K562 (cell line): ENCODE measurements around the gene ANKRD13C. TPM values are rescaled to one million over a fixed set of nuclear protein-coding genes. Genes with fewer than 3 reads are reported as not detected.

Source experiments
- ATF7 ChIP-seq: fragments of 450-650 bp; IDR thresholded peaks from 2 replicates; pipeline ENCODE4 v1.7.1; 2014; ENCODE audit warnings: mild to moderate bottlenecking, moderate library complexity
- BRCA1 ChIP-seq, 2 experiments: fragments of 450-650 bp in 1 of 2; sonication (generic) in 1 of 2; formaldehyde crosslinking in 1 of 2; IDR thresholded peaks; 2 replicates each; pipeline versions ENCODE4 v1.5.0 to v1.6.1; 2017 to 2020; ENCODE audit warnings: mild to moderate bottlenecking in 1 of 2, missing genetic modification reagents in 1 of 2
- DLX4 ChIP-seq: fragments of 250-450 bp; sonication (Bioruptor Pico); IDR thresholded peaks from 2 replicates; pipeline ENCODE4 v1.6.1; 2021; ENCODE audit warnings: mild to moderate bottlenecking
- ELK1 ChIP-seq: sonication (generic); formaldehyde crosslinking; IDR thresholded peaks from 2 replicates; pipeline ENCODE4 v1.8.1; 2022; ENCODE audit warnings: missing genetic modification reagents
- ETV1 ChIP-seq: fragments of 450-650 bp; conservative IDR thresholded peaks from 2 replicates; pipeline ENCODE4 v1.6.1; 2016; ENCODE audit warnings: missing genetic modification characterization, control low read depth, low read depth, missing compliant biosample characterization
- HDGF ChIP-seq: fragments of 450-650 bp; IDR thresholded peaks from 2 replicates; pipeline ENCODE4 v1.6.1; 2016
- MCM2 ChIP-seq: fragments of 450-650 bp; IDR thresholded peaks from 2 replicates; pipeline ENCODE4 v1.6.1; 2017; ENCODE audit warnings: low read depth, mild to moderate bottlenecking
- MIER1 ChIP-seq: fragments of 450-650 bp; IDR thresholded peaks from 2 replicates; pipeline ENCODE4 v1.6.1; 2016; ENCODE audit warnings: antibody characterized with exemption, mild to moderate bottlenecking, low read depth
- NFYB ChIP-seq: IDR thresholded peaks from 2 replicates; pipeline ENCODE4 v1.6.1; 2011; ENCODE audit warnings: mild to moderate bottlenecking, moderate library complexity; ENCODE audit not compliant: insufficient read length; ENCODE audit errors: extremely low read depth
- NR2C2 ChIP-seq, 2 experiments: fragments of 200-800 bp in 1 of 2; sonication (Bioruptor generic) in 1 of 2; sonication (generic) in 1 of 2; formaldehyde crosslinking in 1 of 2; IDR thresholded peaks; 2 replicates each; pipeline versions ENCODE4 v1.6.1 to v1.8.0; 2016 to 2022; ENCODE audit warnings: mild to moderate bottlenecking in 1 of 2, missing compliant biosample characterization in 1 of 2, missing genetic modification characterization in 1 of 2, missing genetic modification reagents in 1 of 2
- PTTG1 ChIP-seq: fragments of 450-650 bp; IDR thresholded peaks from 2 replicates; pipeline ENCODE4 v1.6.1; 2016; ENCODE audit warnings: low read depth, mild to moderate bottlenecking, missing genetic modification characterization, missing compliant biosample characterization
- PYGO2 ChIP-seq: fragments of 450-650 bp; IDR thresholded peaks from 2 replicates; pipeline ENCODE4 v1.6.1; 2016; ENCODE audit warnings: mild to moderate bottlenecking, missing genetic modification characterization, moderate library complexity, missing compliant biosample characterization
- SIRT6 ChIP-seq: IDR thresholded peaks from one replicate; pipeline ENCODE4 v1.6.1; 2012; ENCODE audit warnings: low read depth, mild to moderate bottlenecking, control low read depth, inconsistent platforms, low read length, moderate library complexity
- SOX6 ChIP-seq: fragments of 450-650 bp; IDR thresholded peaks from 2 replicates; pipeline ENCODE4 v1.6.1; 2014; ENCODE audit warnings: mild to moderate bottlenecking
- SRSF3 ChIP-seq: fragments of 200-400 bp; formaldehyde crosslinking; IDR thresholded peaks from 2 replicates; pipeline ENCODE4 v1.6.1; 2016; ENCODE audit warnings: mild to moderate bottlenecking, low read length, moderate library complexity; ENCODE audit not compliant: insufficient read depth
- THRB ChIP-seq: fragments of 450-650 bp; formaldehyde crosslinking; conservative IDR thresholded peaks from 2 replicates; pipeline ENCODE4 v1.4.0; 2022; ENCODE audit warnings: mild to moderate bottlenecking, missing genetic modification characterization
- ZNF143 ChIP-seq: sonication (generic); formaldehyde crosslinking; IDR thresholded peaks from 2 replicates; pipeline ENCODE4 v1.9.0; 2022; ENCODE audit warnings: mild to moderate bottlenecking, missing genetic modification reagents
- ZNF217 ChIP-seq: sonication (generic); formaldehyde crosslinking; IDR thresholded peaks from 2 replicates; pipeline ENCODE4 v1.8.0; 2022; ENCODE audit warnings: mild to moderate bottlenecking, missing genetic modification reagents
- ZNF316 ChIP-seq: fragments of 450-650 bp; IDR thresholded peaks from 2 replicates; pipeline ENCODE4 v1.6.1; 2016
- ZNF644 ChIP-seq: fragments of 200-800 bp; sonication (Bioruptor generic); IDR thresholded peaks from 2 replicates; pipeline ENCODE4 v1.6.1; 2016; ENCODE audit warnings: low read depth, missing genetic modification characterization, missing compliant biosample characterization
- ZNF778 ChIP-seq: fragments of 450-650 bp; formaldehyde crosslinking; IDR thresholded peaks from 2 replicates; pipeline ENCODE4 v1.4.0; 2020; ENCODE audit warnings: mild to moderate bottlenecking, moderate library complexity
- polyA plus RNA-seq, 8 experiments: library from polyadenylated mRNA; depleted of rRNA in 4 of 8; stranded (reverse) in 5 of 8; unstranded in 3 of 8; fragments of >200 nt; fragmentation: Nextera tagmentation in 2 of 8; fragmentation: Illumina TruSeq in 1 of 8; extraction: Ambion mirVana in 2 of 8; extraction: Trizol in 1 of 8; gene quantifications; 2 replicates each; pipeline versions ENCODE4 v1.2.1 to v1.2.3, GENCODE V29; 2011 to 2014; ENCODE audit warnings: inconsistent platforms in 1 of 8, missing spikeins in 1 of 8
- total RNA-seq, 7 experiments: library from RNA; depleted of rRNA in 6 of 7; stranded (reverse); fragments of >200 nt in 6 of 7; fragmentation: Illumina TruSeq in 2 of 7; extraction: Trizol in 2 of 7; gene quantifications; 2 replicates each; pipeline versions ENCODE4 v1.2.1 to v1.2.3, GENCODE V29; 2011 to 2021; ENCODE audit warnings: low replicate concordance in 1 of 7
- TF ChIP-seq, protein P1 (sequence below): fragments of 450-650 bp; formaldehyde crosslinking; IDR thresholded peaks from 2 replicates; pipeline ENCODE4 v1.4.0; 2020; ENCODE audit warnings: mild to moderate bottlenecking, mixed read lengths
- TF ChIP-seq, protein P2 (sequence below): fragments of 450-650 bp; formaldehyde crosslinking; IDR thresholded peaks from 2 replicates; pipeline ENCODE4 v1.4.0; 2022; ENCODE audit warnings: missing genetic modification characterization

The ANKRD13C gene
- total and polyA plus RNA-seq, 9 of the 15 experiments (the other 6 are each of a cell fraction or from before 2014, with no cell fraction given): 3.4 to 22.8 (median 12.5) TPM

DNA sequence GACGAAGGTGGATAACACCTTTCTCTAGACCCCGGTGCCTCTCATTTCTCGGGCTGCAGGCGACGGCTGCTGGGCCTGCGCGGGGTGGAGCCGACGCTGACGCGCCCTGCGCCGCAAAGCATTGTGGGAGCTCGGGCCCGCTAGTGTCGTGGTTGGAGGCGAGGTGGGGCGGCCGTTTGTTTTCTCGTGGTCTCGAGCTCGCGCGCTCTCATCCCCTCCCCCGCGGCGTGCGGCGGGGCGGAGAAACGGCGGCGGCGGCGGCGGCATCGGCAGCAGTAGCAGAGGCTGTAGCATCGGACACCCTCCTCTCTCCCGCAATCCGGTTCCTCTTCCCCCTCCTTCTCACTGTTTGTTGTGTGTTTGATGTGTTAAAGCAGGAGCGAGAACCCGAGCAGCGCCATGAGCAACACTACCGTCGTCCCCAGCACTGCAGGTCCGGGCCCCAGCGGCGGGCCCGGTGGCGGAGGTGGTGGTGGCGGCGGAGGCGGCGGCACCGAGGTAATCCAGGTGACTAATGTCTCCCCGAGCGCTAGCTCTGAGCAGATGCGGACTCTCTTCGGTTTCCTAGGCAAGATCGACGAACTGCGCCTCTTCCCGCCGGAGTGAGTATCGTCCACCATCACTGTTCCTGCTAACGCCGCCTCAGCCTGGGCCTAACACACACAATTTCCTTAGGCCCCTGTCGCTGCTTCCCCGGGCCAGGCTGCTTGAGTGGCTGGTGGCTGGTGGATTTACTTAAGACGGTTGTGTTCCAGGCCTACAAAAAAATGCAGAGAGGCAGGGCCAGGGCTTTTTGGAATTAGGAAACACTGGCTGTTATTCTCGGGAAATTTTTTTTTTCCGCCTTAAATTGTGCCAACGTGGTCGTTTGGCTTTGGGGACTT lies 133.0 kb downstream of the ANKRD13C start, which contains the start of gene SRSF11 (continued):
- TF ChIP-seq, protein P1, sequence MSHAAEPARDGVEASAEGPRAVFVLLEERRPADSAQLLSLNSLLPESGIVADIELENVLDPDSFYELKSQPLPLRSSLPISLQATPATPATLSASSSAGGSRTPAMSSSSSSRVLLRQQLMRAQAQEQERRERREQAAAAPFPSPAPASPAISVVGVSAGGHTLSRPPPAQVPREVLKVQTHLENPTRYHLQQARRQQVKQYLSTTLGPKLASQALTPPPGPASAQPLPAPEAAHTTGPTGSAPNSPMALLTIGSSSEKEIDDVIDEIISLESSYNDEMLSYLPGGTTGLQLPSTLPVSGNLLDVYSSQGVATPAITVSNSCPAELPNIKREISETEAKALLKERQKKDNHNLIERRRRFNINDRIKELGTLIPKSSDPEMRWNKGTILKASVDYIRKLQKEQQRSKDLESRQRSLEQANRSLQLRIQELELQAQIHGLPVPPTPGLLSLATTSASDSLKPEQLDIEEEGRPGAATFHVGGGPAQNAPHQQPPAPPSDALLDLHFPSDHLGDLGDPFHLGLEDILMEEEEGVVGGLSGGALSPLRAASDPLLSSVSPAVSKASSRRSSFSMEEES (CRISPR knock-in tag): no peak
- TF ChIP-seq ZNF143 (CRISPR knock-in tag) (peak; percentile 86), DLX4 (CRISPR knock-in tag) (no peak), PYGO2 (tag) (no peak), SRSF3 (no peak), HDGF (no peak), NFYB (no peak), MCM2 (no peak), ZNF316 (0 out of 2 replicates have a peak, but pooled peaks have one; percentile 8), ATF7 (peak; percentile 71), ETV1 (no peak), ZNF778 (CRISPR knock-in tag) (no peak), BRCA1 (IDR thresholded peaks at IDR 0.05) (no peak), BRCA1 (CRISPR knock-in tag; IDR thresholded peaks at IDR 0.05) (no peak), ELK1 (no peak), SIRT6 (no peak), PTTG1 (tag) (no peak), MIER1 (no peak), ZNF217 (CRISPR knock-in tag) (no peak), THRB (CRISPR knock-in tag) (no peak), ZNF644 (no peak; the same call in 1 of the 2 replicates), NR2C2 (CRISPR knock-in tag; IDR thresholded peaks at IDR 0.05) (no peak), NR2C2 (tag; IDR thresholded peaks at IDR 0.05) (no peak), SOX6 (peak; percentile 25; the same call in 1 of the 2 replicates)
- TF ChIP-seq, protein P2, sequence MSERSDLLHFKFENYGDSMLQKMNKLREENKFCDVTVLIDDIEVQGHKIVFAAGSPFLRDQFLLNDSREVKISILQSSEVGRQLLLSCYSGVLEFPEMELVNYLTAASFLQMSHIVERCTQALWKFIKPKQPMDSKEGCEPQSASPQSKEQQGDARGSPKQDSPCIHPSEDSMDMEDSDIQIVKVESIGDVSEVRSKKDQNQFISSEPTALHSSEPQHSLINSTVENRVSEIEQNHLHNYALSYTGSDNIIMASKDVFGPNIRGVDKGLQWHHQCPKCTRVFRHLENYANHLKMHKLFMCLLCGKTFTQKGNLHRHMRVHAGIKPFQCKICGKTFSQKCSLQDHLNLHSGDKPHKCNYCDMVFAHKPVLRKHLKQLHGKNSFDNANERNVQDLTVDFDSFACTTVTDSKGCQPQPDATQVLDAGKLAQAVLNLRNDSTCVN (CRISPR knock-in tag): no peak
